GM12892 (cell line): ENCODE data around the gene BAK1.

Source experiments
- POLR2A ChIP-seq: IDR thresholded peaks from 2 replicates; pipeline ENCODE4 v1.6.1; 2011; ENCODE audit warnings: low read depth, low read length, control low read depth
- POLR2AphosphoS5 ChIP-seq: IDR thresholded peaks from 2 replicates; pipeline ENCODE4 v1.6.1; 2011; ENCODE audit warnings: low read depth, low read length, control low read depth
- TAF1 ChIP-seq: IDR thresholded peaks from 2 replicates; pipeline ENCODE4 v1.6.1; 2011; ENCODE audit warnings: low read depth, mild to moderate bottlenecking, control low read depth, low read length, borderline replicate concordance

- no peak for TF ChIP-seq TAF1
- TF ChIP-seq POLR2AphosphoS5, result no peak
- TF ChIP-seq POLR2A, result no peak
Observed at GRCh38 chr6:33607126-33607783, 27.2 kb upstream of the BAK1 start.
